Mesenchymal stem cell (in vitro differentiated cells and primary cell): ENCODE results near the gene KRT12.

Source experiments
- DNase-seq: peaks from one replicate; pipeline ENCODE4 v3.0.0-alpha.2; 2013
- H2AFZ ChIP-seq: one replicate; pipeline ENCODE4 v1.6.1; 2013; ENCODE audit warnings: low read depth, mild to moderate bottlenecking, control low read depth, inconsistent platforms, low read length, moderate library complexity
- H2AK5ac ChIP-seq: 2 replicates; pipeline ENCODE4 v1.6.1; 2013; ENCODE audit warnings: low read length, moderate library complexity, mild to moderate bottlenecking, inconsistent platforms; ENCODE audit not compliant: severe bottlenecking
- H2BK120ac ChIP-seq: one replicate; pipeline ENCODE4 v1.6.1; 2013; ENCODE audit warnings: low read depth, mild to moderate bottlenecking, inconsistent platforms, low read length, moderate library complexity
- H2BK12ac ChIP-seq, 2 experiments: one replicate each; pipeline ENCODE4 v1.6.1; 2013; ENCODE audit warnings: inconsistent platforms in 2 of 2, low read length in 2 of 2, mild to moderate bottlenecking in 2 of 2, moderate library complexity in 2 of 2, control low read depth in 1 of 2
- H2BK15ac ChIP-seq: one replicate; pipeline ENCODE4 v1.6.1; 2013; ENCODE audit warnings: mild to moderate bottlenecking, low read depth, inconsistent platforms; ENCODE audit not compliant: poor library complexity, severe bottlenecking
- H2BK5ac ChIP-seq: 2 replicates; pipeline ENCODE4 v1.6.1; 2013; ENCODE audit warnings: low read depth, mild to moderate bottlenecking, low read length, control low read depth, inconsistent platforms; ENCODE audit not compliant: poor library complexity, severe bottlenecking
- H3K14ac ChIP-seq, 2 experiments: one replicate each; pipeline ENCODE4 v1.6.1; 2013; ENCODE audit warnings: inconsistent platforms in 2 of 2, low read length in 2 of 2, control low read depth in 1 of 2, mild to moderate bottlenecking in 1 of 2, moderate library complexity in 1 of 2
- H3K18ac ChIP-seq, 2 experiments: one replicate each; pipeline ENCODE4 v1.6.1; 2013; ENCODE audit warnings: inconsistent platforms in 2 of 2, low read length in 2 of 2, control low read depth in 1 of 2, low read depth in 1 of 2, mild to moderate bottlenecking in 1 of 2
- H3K23ac ChIP-seq, 2 experiments: one replicate each; pipeline ENCODE4 v1.6.1; 2013; ENCODE audit warnings: inconsistent platforms in 2 of 2, low read length in 2 of 2, mild to moderate bottlenecking in 2 of 2, moderate library complexity in 2 of 2, control low read depth in 1 of 2
- H3K27ac ChIP-seq: 2 replicates; pipeline ENCODE4 v1.5.1; 2013; ENCODE audit warnings: mild to moderate bottlenecking, moderate library complexity, low read length, control low read depth, inconsistent platforms; ENCODE audit not compliant: poor library complexity, severe bottlenecking
- H3K27me3 ChIP-seq, 2 experiments: 2 replicates each; pipeline versions ENCODE4 v1.6.1 to v1.7.0; 2013; ENCODE audit warnings: low read length in 2 of 2, mild to moderate bottlenecking in 2 of 2, moderate library complexity in 2 of 2, control low read depth in 1 of 2, inconsistent platforms in 1 of 2; ENCODE audit not compliant: control insufficient read depth in 1 of 2, insufficient read depth in 1 of 2
- H3K36me3 ChIP-seq, 2 experiments: 2 replicates each; pipeline versions ENCODE4 v1.6.1 to v1.7.0; 2013; ENCODE audit warnings: low read length in 2 of 2, control low read depth in 1 of 2, inconsistent platforms in 1 of 2, low read depth in 1 of 2, mild to moderate bottlenecking in 1 of 2; ENCODE audit not compliant: insufficient read depth in 2 of 2, control insufficient read depth in 1 of 2
- H3K4ac ChIP-seq, 2 experiments: one replicate each; pipeline ENCODE4 v1.6.1; 2013; ENCODE audit warnings: inconsistent platforms in 2 of 2, low read length in 2 of 2, mild to moderate bottlenecking in 2 of 2, moderate library complexity in 2 of 2, control low read depth in 1 of 2, low read depth in 1 of 2
- H3K4me1 ChIP-seq: 2 replicates; pipeline ENCODE4 v1.6.1; 2013; ENCODE audit warnings: low read depth, low read length, control low read depth; ENCODE audit not compliant: control insufficient read depth, insufficient read depth
- H3K4me2 ChIP-seq: 2 replicates; pipeline ENCODE4 v1.6.1; 2013; ENCODE audit warnings: low read length, mild to moderate bottlenecking, inconsistent platforms; ENCODE audit not compliant: poor library complexity, severe bottlenecking
- H3K4me3 ChIP-seq, 2 experiments: 2 replicates each; pipeline versions ENCODE4 v1.5.1 to v1.7.0; 2013; ENCODE audit warnings: low read length in 2 of 2, mild to moderate bottlenecking in 2 of 2, control low read depth in 1 of 2, low read depth in 1 of 2; ENCODE audit not compliant: insufficient read depth in 1 of 2
- H3K79me1 ChIP-seq: replicated peaks from 2 replicates; pipeline ENCODE4 v1.6.1; 2013; ENCODE audit warnings: mild to moderate bottlenecking, control low read depth, low read length, inconsistent platforms; ENCODE audit not compliant: poor library complexity, severe bottlenecking
- H3K9ac ChIP-seq: 2 replicates; pipeline ENCODE4 v1.7.0; 2013; ENCODE audit warnings: mild to moderate bottlenecking, low read length, moderate library complexity
- H3K9me3 ChIP-seq: 2 replicates; pipeline ENCODE4 v1.7.0; 2013; ENCODE audit warnings: mild to moderate bottlenecking, low read length; ENCODE audit not compliant: control insufficient read depth
- H4K8ac ChIP-seq: one replicate; pipeline ENCODE4 v1.6.1; 2013; ENCODE audit warnings: inconsistent platforms, mild to moderate bottlenecking, low read length, moderate library complexity
- H4K91ac ChIP-seq: one replicate; pipeline ENCODE4 v1.6.1; 2013; ENCODE audit warnings: mild to moderate bottlenecking, low read length, inconsistent platforms
- WGBS: methylation state at CpG from one replicate; pipeline ENCODE4 v1.1.7; 2013; ENCODE audit warnings: mixed read lengths; 5-methylcytosine and 5-hydroxymethylcytosine counted together

The KRT12 gene

DNA sequence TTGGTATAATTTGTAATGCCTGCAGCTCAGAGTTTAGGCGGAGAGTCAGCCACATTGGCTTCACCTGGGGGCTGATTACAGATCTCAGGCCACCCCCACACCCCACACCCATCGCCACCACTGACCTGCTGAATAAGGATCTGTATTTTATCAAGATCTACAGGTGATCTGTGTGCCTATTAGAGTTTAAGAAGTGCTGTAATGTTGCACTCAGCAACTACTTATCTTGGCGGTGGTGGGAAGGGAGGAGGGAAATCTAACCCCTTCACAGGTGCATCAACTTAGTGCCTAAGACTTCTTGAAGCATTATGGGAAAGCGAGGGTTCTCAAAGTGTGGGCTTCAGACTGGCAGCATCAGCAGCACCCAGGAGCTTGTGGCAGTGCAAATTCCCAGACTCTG lies 35.5 kb upstream of the KRT12 start:
- H3K27me3 ChIP-seq = no peaks in the 10 kb centered on the region
- no peak overlapping the region for H2BK120ac ChIP-seq
- H4K8ac ChIP-seq = no peak overlapping the region
- no peak overlapping the region for H2AFZ ChIP-seq
- H3K9ac ChIP-seq = peak overlapping the region; percentile 56
- 100% methylated on average over 2 of the region's 4 CpGs for WGBS
- H4K91ac ChIP-seq = no peak overlapping the region
- H3K4ac ChIP-seq = no peak overlapping the region
- H2BK12ac ChIP-seq = no peak overlapping the region
- H3K9me3 ChIP-seq = no peaks in the 10 kb centered on the region
- no peak overlapping the region for H3K18ac ChIP-seq
- no peak for DNase-seq
- H3K79me1 ChIP-seq = no peaks in the 10 kb centered on the region
- peaks cover 13% of the 10 kb centered on the region for H3K4me1 ChIP-seq
- no peak overlapping the region for H3K23ac ChIP-seq
- H2AK5ac ChIP-seq = peak overlapping the region; percentile 100
- peak overlapping the region; percentile 95 for H2BK5ac ChIP-seq
- no peak overlapping the region for H2BK15ac ChIP-seq
- no peaks in the 10 kb centered on the region for H3K36me3 ChIP-seq
- H3K27ac ChIP-seq = peak overlapping the region; percentile 99
- H3K4me3 ChIP-seq = no peak overlapping the region
- H3K4me2 ChIP-seq = no peak overlapping the region
- no peak overlapping the region for H3K14ac ChIP-seq

DNA sequence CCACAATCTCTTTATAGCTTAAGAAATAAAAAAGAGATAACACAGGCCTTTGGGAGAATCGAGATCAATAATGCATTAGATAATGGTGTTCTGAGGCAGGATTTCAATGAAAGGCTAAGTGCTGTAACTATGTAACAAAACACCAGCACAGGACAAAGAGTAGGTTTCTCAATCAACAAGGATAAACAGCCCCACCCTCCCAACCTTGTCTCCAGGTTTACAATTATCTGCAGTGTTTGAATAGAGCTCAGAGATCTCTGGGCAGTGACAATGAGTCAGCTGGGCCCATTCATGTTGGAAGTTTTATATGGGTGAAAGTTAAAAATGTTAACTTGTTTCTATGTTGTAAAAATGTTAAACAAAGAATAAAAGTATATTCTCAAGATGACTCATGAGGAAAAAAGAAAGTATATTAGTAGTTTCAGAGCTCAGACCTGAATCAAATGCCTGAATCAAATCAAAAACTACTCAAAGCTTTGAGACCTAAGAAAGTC lies 35.0 kb upstream of the KRT12 start:
- H2BK12ac ChIP-seq = no peak overlapping the region
- no peak overlapping the region for H3K4ac ChIP-seq
- H3K27ac ChIP-seq = peak overlapping the region; percentile 99
- no peak overlapping the region for H4K91ac ChIP-seq
- H2BK120ac ChIP-seq = no peak overlapping the region
- DNase-seq = no peak
- no peak overlapping the region for H3K4me2 ChIP-seq
- H3K14ac ChIP-seq = no peak overlapping the region
- H2AK5ac ChIP-seq = peak overlapping the region; percentile 100
- H3K79me1 ChIP-seq = no peaks in the 10 kb centered on the region
- no peaks in the 10 kb centered on the region for H3K9me3 ChIP-seq
- H3K18ac ChIP-seq = no peak overlapping the region
- no CpG with 5 or more reads among the region's 1 CpG for WGBS
- H3K23ac ChIP-seq = no peak overlapping the region
- no peak overlapping the region for H2BK15ac ChIP-seq
- H3K27me3 ChIP-seq = no peaks in the 10 kb centered on the region
- peaks cover 13% of the 10 kb centered on the region for H3K4me1 ChIP-seq
- peak overlapping the region; percentile 56 for H3K9ac ChIP-seq
- H3K4me3 ChIP-seq = no peak overlapping the region
- H4K8ac ChIP-seq = no peak overlapping the region
- no peak overlapping the region for H2AFZ ChIP-seq
- H2BK5ac ChIP-seq = peak overlapping the region; percentile 20
- H3K36me3 ChIP-seq = no peaks in the 10 kb centered on the region

DNA sequence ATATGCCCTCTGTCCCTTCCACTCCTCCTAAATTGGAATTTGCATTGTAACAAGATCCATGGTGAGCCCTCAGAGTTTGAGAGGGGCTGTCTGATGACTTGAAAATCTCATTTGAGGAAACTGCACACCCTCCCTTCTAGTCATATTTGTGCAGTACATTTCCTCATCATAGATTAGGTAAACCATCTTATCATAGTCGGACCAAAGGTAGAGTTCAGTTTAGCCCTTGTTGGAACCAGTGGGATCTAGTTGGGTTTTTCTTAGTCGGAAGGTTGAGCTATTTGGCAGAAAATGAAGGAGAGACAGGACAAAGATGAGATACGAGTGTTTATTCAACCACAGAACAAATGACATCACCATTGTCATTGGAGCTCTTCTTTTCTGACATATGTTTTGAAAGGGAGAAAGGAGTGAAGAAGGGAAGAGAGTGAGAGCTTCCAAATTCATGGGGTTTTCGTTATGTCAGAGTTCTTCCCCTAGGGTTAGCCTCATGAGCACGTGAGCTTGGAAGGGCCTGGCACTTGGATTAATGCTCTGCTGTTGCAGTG lies 33.9 kb upstream of the KRT12 start:
- H4K8ac ChIP-seq = no peak overlapping the region
- H3K27ac ChIP-seq = no peak overlapping the region
- no peak overlapping the region for H2BK15ac ChIP-seq
- H2BK5ac ChIP-seq = no peak overlapping the region
- no peak overlapping the region for H2BK12ac ChIP-seq
- H2BK120ac ChIP-seq = no peak overlapping the region
- no peak overlapping the region for H2AFZ ChIP-seq
- no peak overlapping the region for H3K23ac ChIP-seq
- H2AK5ac ChIP-seq = peak overlapping the region; percentile 87
- H3K36me3 ChIP-seq = no peaks in the 10 kb centered on the region
- no peak overlapping the region for H3K4ac ChIP-seq
- H3K4me3 ChIP-seq = no peak overlapping the region
- H4K91ac ChIP-seq = no peak overlapping the region
- H3K14ac ChIP-seq = no peak overlapping the region
- WGBS = 90% methylated on average over 3 of the region's 5 CpGs
- peaks cover 0 to 4% of the 10 kb centered on the region in 2 experiments for H3K27me3 ChIP-seq
- no peak overlapping the region for H3K9ac ChIP-seq
- no peak overlapping the region for H3K4me2 ChIP-seq
- no peak overlapping the region for H3K18ac ChIP-seq
- no peak for DNase-seq
- H3K4me1 ChIP-seq = peaks cover 11% of the 10 kb centered on the region
- no peaks in the 10 kb centered on the region for H3K79me1 ChIP-seq
- H3K9me3 ChIP-seq = no peaks in the 10 kb centered on the region

DNA sequence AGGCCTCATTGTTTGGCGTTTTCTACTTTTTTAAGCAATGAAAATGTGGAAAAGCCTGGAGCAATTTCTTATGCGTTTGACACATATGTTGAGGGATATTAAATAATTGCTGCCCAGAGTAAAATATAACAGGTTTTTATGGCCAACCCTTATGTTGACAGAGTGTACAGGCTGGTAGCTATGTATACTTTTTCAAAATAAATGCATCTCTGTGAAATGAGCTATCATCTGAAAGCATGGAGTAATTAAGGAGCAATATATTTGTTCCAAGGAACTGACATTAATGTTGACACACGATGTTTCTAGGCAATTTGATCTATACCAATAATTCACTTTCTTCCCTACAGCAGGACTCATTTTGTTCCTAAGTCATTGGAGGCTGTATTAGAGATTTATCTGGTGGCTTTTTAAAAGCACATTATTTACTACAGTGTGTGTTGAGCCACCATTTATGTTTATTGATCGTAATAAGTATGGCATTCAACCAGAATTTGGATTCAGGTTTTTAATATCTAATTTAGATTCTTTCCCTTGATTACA lies 30.0 kb upstream of the KRT12 start:
- Histone ChIP-seq H3K18ac (no peak overlapping the region), H3K14ac (no peak overlapping the region), H3K79me1 (no peaks in the 10 kb centered on the region), H3K27me3 (peaks cover 0 to 19% of the 10 kb centered on the region in 2 experiments), H2AK5ac (no peak overlapping the region), H2BK120ac (no peak overlapping the region), H4K91ac (no peak overlapping the region), H4K8ac (no peak overlapping the region), H3K9ac (no peak overlapping the region), H3K4ac (no peak overlapping the region), H3K4me3 (no peak overlapping the region), H3K23ac (no peak overlapping the region), H2BK5ac (no peak overlapping the region), H2AFZ (no peak overlapping the region), H3K9me3 (no peaks in the 10 kb centered on the region), H3K4me1 (peaks cover 5% of the 10 kb centered on the region), H2BK15ac (no peak overlapping the region), H2BK12ac (no peak overlapping the region), H3K36me3 (no peaks in the 10 kb centered on the region), H3K27ac (no peak overlapping the region), H3K4me2 (no peak overlapping the region)
- no peak for DNase-seq
- WGBS = 96% methylated on average over 3 of the region's 4 CpGs
